Right atrium auricular region (tissue), 2 donors: Measurements from ENCODE around the gene POU6F1. TPM values are rescaled to one million over a fixed set of nuclear protein-coding genes. Genes with fewer than 3 reads are reported as not detected.

Experiments
- DNase-seq: peaks from one replicate; pipeline ENCODE4 v3.0.0-alpha.2; 2019; ENCODE audit warnings: low spot score
- H3K27ac ChIP-seq, 2 donors: fragments of 200-600 bp; sonication (generic); 1 replicate in 1 of 2; 2 replicates in 1 of 2; pipeline ENCODE4 v1.5.1; 2016 to 2019
- H3K27me3 ChIP-seq, 2 donors: fragments of 200-600 bp; sonication (generic); one replicate each; pipeline versions ENCODE4 v1.5.1 to v1.6.0; 2017 to 2019
- H3K36me3 ChIP-seq: fragments of 200-600 bp; sonication (generic); one replicate; pipeline ENCODE4 v1.5.1; 2016
- H3K4me1 ChIP-seq, 2 donors: fragments of 200-600 bp; sonication (generic); one replicate each; pipeline versions ENCODE4 v1.5.1 to v1.6.0; 2017 to 2019
- H3K4me3 ChIP-seq, 2 donors: fragments of 200-600 bp; sonication (generic); 1 replicate in 1 of 2; 2 replicates in 1 of 2; pipeline ENCODE4 v1.5.1; 2017 to 2019; ENCODE audit warnings: mild to moderate bottlenecking in 1 of 2, moderate library complexity in 1 of 2
- H3K9me3 ChIP-seq, 2 donors: fragments of 200-600 bp; sonication (generic); one replicate each; pipeline ENCODE4 v1.5.1; 2019
- CTCF ChIP-seq, 2 donors: fragments of 200-600 bp; sonication (generic); IDR thresholded peaks; one replicate each; pipeline ENCODE4 v1.5.1; 2019; ENCODE audit warnings: antibody characterized with exemption in 2 of 2
- total RNA-seq, 2 donors: library from RNA; depleted of rRNA; stranded (reverse); fragments of >200 nt; gene quantifications; one replicate each; pipeline ENCODE4 v1.1.0, GENCODE V29; 2016

POU6F1 gene
- total RNA-seq, 2 donors from 2014 or later = 3.0 to 6.0 TPM

- H3K4me1 ChIP-seq = peaks cover 0 to 53% of the 10 kb centered on the region in 2 donors
- no peak for TF ChIP-seq CTCF (IDR thresholded peaks at IDR 0.05)
Measured at GRCh38 chr12:51244269-51244668, 26.4 kb upstream of the POU6F1 start.

GRCh38 chr12:51242876-51243275 lies 25.0 kb upstream of the POU6F1 start:
- no peak for DNase-seq
- TF ChIP-seq CTCF (IDR thresholded peaks at IDR 0.05) = no peak
- H3K9me3 ChIP-seq = no peaks in the 10 kb centered on the region
- H3K27ac ChIP-seq = no peak overlapping the region
- H3K4me1 ChIP-seq = peaks cover 0 to 58% of the 10 kb centered on the region in 2 donors
- H3K27me3 ChIP-seq = no peaks in the 10 kb centered on the region
- peaks cover 51% of the 10 kb centered on the region for H3K36me3 ChIP-seq
- H3K4me3 ChIP-seq = no peak overlapping the region

More at GRCh38 chr12:51244269-51244668, 26.4 kb upstream of the POU6F1 start:
- Histone ChIP-seq H3K36me3 (peaks cover 51% of the 10 kb centered on the region), H3K4me3 (no peak overlapping the region), H3K9me3 (no peaks in the 10 kb centered on the region), H3K27ac (no peak overlapping the region), H3K27me3 (no peaks in the 10 kb centered on the region)
- DNase-seq = no peak

GRCh38 chr12:51242120-51242519 lies 24.3 kb upstream of the POU6F1 start:
- TF ChIP-seq CTCF (IDR thresholded peaks at IDR 0.05) = no peak
- H3K4me1 ChIP-seq = peaks cover 0 to 52% of the 10 kb centered on the region in 2 donors
- no peak for DNase-seq
- H3K36me3 ChIP-seq = peaks cover 51% of the 10 kb centered on the region
- H3K27me3 ChIP-seq = no peaks in the 10 kb centered on the region
- H3K4me3 ChIP-seq = no peak overlapping the region
- H3K27ac ChIP-seq = no peak overlapping the region
- no peaks in the 10 kb centered on the region for H3K9me3 ChIP-seq

GRCh38 chr12:51240971-51241370 lies 23.1 kb upstream of the POU6F1 start:
- Histone ChIP-seq H3K4me1 (peaks cover 0 to 40% of the 10 kb centered on the region in 2 donors), H3K9me3 (no peaks in the 10 kb centered on the region), H3K4me3 (no peak overlapping the region), H3K36me3 (peaks cover 48% of the 10 kb centered on the region), H3K27ac (peak overlapping the region in 1 of 2 donors; percentile 16), H3K27me3 (no peaks in the 10 kb centered on the region)
- no peak for TF ChIP-seq CTCF (IDR thresholded peaks at IDR 0.05)
- no peak for DNase-seq

GRCh38 chr12:51238510-51239334 lies 20.9 kb upstream of the POU6F1 start, which contains the start of gene DAZAP2:
Gene DAZAP2 (plus strand): TSS chr12:51238826. CDS start chr12:51238908, 82 bp downstream.
- H3K4me3 ChIP-seq = peak within 1 kb of the TSS; percentile 96 to 100
- no peaks in the 10 kb centered on the region for H3K27me3 ChIP-seq
- peaks cover 0 to 36% of the 10 kb centered on the region in 2 donors for H3K4me1 ChIP-seq
- TF ChIP-seq CTCF (IDR thresholded peaks at IDR 0.05) = peak in 1 of 2 donors; percentile 27
- peaks cover 36% of the 10 kb centered on the region for H3K36me3 ChIP-seq
- DNase-seq = peak; percentile 96
- H3K27ac ChIP-seq = peak within 1 kb of the TSS; percentile 100
- H3K9me3 ChIP-seq = no peaks in the 10 kb centered on the region
